Neuronal stem cell (in vitro differentiated cells): ENCODE data around the gene HOXB8.

Experiments
- DNase-seq: peaks from one replicate; pipeline ENCODE4 v3.0.0-alpha.2; 2013; ENCODE audit warnings: low spot score
- H2AFZ ChIP-seq: one replicate; pipeline ENCODE4 v1.6.1; 2013; ENCODE audit warnings: mild to moderate bottlenecking, low read length, inconsistent platforms
- H2AK5ac ChIP-seq: 2 replicates; pipeline ENCODE4 v1.6.1; 2013; ENCODE audit warnings: low read depth, mild to moderate bottlenecking, inconsistent platforms, low read length, moderate library complexity, mixed read lengths
- H2BK120ac ChIP-seq: 2 replicates; pipeline ENCODE4 v1.6.1; 2013; ENCODE audit warnings: low read depth, mild to moderate bottlenecking, inconsistent platforms, low read length, moderate library complexity, mixed read lengths
- H2BK12ac ChIP-seq: one replicate; pipeline ENCODE4 v1.6.1; 2013; ENCODE audit warnings: low read length, inconsistent platforms
- H2BK15ac ChIP-seq: 2 replicates; pipeline ENCODE4 v1.6.1; 2013; ENCODE audit warnings: mild to moderate bottlenecking, low read length, inconsistent platforms, mixed read lengths
- H2BK5ac ChIP-seq: one replicate; pipeline ENCODE4 v1.6.1; 2013; ENCODE audit warnings: inconsistent platforms, mild to moderate bottlenecking, low read length, moderate library complexity
- H3K14ac ChIP-seq: one replicate; pipeline ENCODE4 v1.6.1; 2013; ENCODE audit warnings: low read length, inconsistent platforms
- H3K18ac ChIP-seq: 2 replicates; pipeline ENCODE4 v1.6.1; 2013; ENCODE audit warnings: low read length, inconsistent platforms
- H3K23ac ChIP-seq: 2 replicates; pipeline ENCODE4 v1.6.1; 2013; ENCODE audit warnings: low read depth, mild to moderate bottlenecking, mixed read lengths, low read length, inconsistent platforms; ENCODE audit not compliant: poor library complexity
- H3K27ac ChIP-seq: replicated peaks from 3 replicates; pipeline ENCODE4 v1.5.1; 2013; ENCODE audit warnings: low read length, inconsistent platforms
- H3K27me3 ChIP-seq, 3 experiments: 2 replicates each; pipeline ENCODE4 v1.6.1; 2013; ENCODE audit warnings: low read length in 3 of 3, mild to moderate bottlenecking in 2 of 3, inconsistent platforms in 1 of 3, low read depth in 1 of 3, mixed read lengths in 1 of 3, moderate library complexity in 1 of 3; ENCODE audit not compliant: control insufficient read depth in 3 of 3, insufficient read depth in 3 of 3
- H3K36me3 ChIP-seq, 2 donors: replicated peaks in 1 of 2; 2 replicates each; pipeline ENCODE4 v1.6.1; 2013; ENCODE audit warnings: low read length in 2 of 2; ENCODE audit not compliant: control insufficient read depth in 2 of 2, insufficient read depth in 2 of 2
- H3K4ac ChIP-seq: 2 replicates; pipeline ENCODE4 v1.6.1; 2013; ENCODE audit warnings: inconsistent platforms, mild to moderate bottlenecking, low read length, moderate library complexity
- H3K4me1 ChIP-seq, 2 donors: 1 replicate in 1 of 2; 2 replicates in 1 of 2; pipeline ENCODE4 v1.6.1; 2013; ENCODE audit warnings: low read length in 2 of 2, low read depth in 1 of 2; ENCODE audit not compliant: control insufficient read depth in 2 of 2, insufficient read depth in 1 of 2
- H3K4me2 ChIP-seq: one replicate; pipeline ENCODE4 v1.6.1; 2013; ENCODE audit warnings: mild to moderate bottlenecking, low read length, inconsistent platforms; ENCODE audit not compliant: insufficient read depth, poor library complexity, severe bottlenecking
- H3K4me3 ChIP-seq, 2 donors: 2 replicates each; pipeline ENCODE4 v1.5.1; 2013; ENCODE audit warnings: low read length in 2 of 2, mild to moderate bottlenecking in 2 of 2, inconsistent platforms in 1 of 2, moderate library complexity in 1 of 2
- H3K79me1 ChIP-seq: one replicate; pipeline ENCODE4 v1.6.1; 2013; ENCODE audit warnings: low read depth, mild to moderate bottlenecking, inconsistent platforms, low read length, moderate library complexity
- H3K9ac ChIP-seq: one replicate; pipeline ENCODE4 v1.6.1; 2013; ENCODE audit warnings: mild to moderate bottlenecking, low read depth, low read length, inconsistent platforms; ENCODE audit not compliant: poor library complexity
- H3K9me3 ChIP-seq, 2 donors: replicated peaks in 1 of 2; 2 replicates each; pipeline versions ENCODE3 to v1.6.1; 2013; ENCODE audit warnings: low read length in 2 of 2, mild to moderate bottlenecking in 2 of 2, inconsistent platforms in 1 of 2, low read depth in 1 of 2, mixed read lengths in 1 of 2, moderate library complexity in 1 of 2; ENCODE audit not compliant: control insufficient read depth in 2 of 2, insufficient read depth in 1 of 2
- H4K8ac ChIP-seq: one replicate; pipeline ENCODE4 v1.6.1; 2013; ENCODE audit warnings: low read depth, mild to moderate bottlenecking, inconsistent platforms, low read length, moderate library complexity
- H4K91ac ChIP-seq: one replicate; pipeline ENCODE4 v1.6.1; 2013; ENCODE audit warnings: low read length, low read depth, mild to moderate bottlenecking, inconsistent platforms; ENCODE audit not compliant: poor library complexity
- WGBS, 2 donors: extraction: QIAGEN DNeasy Blood & Tissue Kit; methylation state at CpG; one replicate each; pipeline ENCODE4 v1.1.7; 2013; ENCODE audit warnings: missing lambda C conversion rate in 2 of 2, mixed read lengths in 1 of 2; ENCODE audit not compliant: insufficient read length in 2 of 2, insufficient replicate concordance in 1 of 2; ENCODE audit errors: extremely low coverage in 2 of 2; 5-methylcytosine and 5-hydroxymethylcytosine counted together

HOXB8 gene

DNA sequence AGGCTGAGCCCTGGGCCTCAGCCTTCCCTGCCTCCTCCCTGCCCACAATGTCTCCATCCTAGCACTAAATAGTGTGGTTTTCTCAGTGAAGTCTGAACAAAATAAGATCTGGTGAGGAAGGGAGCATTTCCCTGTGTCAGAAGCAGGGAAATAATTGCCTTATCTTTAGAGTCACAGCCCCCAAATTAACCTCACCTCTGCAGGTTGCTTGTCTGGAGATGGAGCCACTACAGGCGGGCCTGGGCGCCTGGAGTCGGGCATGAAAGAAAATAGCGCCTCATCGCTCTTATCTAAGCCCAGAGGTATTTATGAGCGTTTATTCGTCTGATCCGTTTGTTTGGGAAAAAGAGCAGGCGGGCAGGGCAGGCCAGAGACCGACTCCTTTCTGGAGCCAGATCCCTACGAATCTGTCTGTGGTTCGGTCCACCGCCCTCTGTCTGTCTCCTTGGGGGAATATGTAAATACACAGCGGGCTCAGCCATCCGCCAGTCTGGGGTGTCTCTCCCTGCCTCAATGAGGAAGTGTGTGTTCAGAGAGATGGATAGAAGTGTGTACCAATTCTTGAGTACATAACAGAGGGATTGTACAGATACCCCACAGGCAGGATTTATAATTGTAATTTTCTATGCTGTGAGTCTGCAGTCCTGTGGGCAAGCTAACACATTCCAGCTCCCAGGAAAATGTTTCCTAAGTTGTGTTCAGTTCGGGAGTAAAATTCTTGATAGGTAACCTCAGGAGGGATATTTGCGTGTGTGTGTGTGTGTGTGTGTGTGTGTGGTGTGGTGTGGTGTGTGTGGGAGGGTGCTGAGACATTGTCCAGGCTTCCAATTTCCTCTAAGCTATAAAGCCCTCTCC, 14.6 kb downstream of the HOXB8 start:
- no peaks in the 10 kb centered on the region for H3K4me1 ChIP-seq
- H2BK5ac ChIP-seq: no peak overlapping the region
- no peaks in the 10 kb centered on the region for H3K36me3 ChIP-seq
- H3K27ac ChIP-seq: no peak overlapping the region
- no peak overlapping the region for H2BK120ac ChIP-seq
- no peak overlapping the region for H3K23ac ChIP-seq
- H4K8ac ChIP-seq: no peak overlapping the region
- H3K9ac ChIP-seq: no peak overlapping the region
- no peak overlapping the region for H3K14ac ChIP-seq
- WGBS, 2 donors: no CpG with 5 or more reads among the region's 17 CpGs
- H3K4me2 ChIP-seq: no peak overlapping the region
- peaks cover 74 to 100% (median 100%) of the 10 kb centered on the region in 3 experiments for H3K27me3 ChIP-seq
- no peak overlapping the region for H2AK5ac ChIP-seq
- no peaks in the 10 kb centered on the region for H3K79me1 ChIP-seq
- H3K4ac ChIP-seq: no peak overlapping the region
- H2BK12ac ChIP-seq: no peak overlapping the region
- H2BK15ac ChIP-seq: no peak overlapping the region
- no peak overlapping the region for H3K18ac ChIP-seq
- H3K4me3 ChIP-seq: no peak overlapping the region
- peaks cover 4 to 6% of the 10 kb centered on the region in 2 donors for H3K9me3 ChIP-seq
- H2AFZ ChIP-seq: no peak overlapping the region
- DNase-seq: no peak
- no peak overlapping the region for H4K91ac ChIP-seq

DNA sequence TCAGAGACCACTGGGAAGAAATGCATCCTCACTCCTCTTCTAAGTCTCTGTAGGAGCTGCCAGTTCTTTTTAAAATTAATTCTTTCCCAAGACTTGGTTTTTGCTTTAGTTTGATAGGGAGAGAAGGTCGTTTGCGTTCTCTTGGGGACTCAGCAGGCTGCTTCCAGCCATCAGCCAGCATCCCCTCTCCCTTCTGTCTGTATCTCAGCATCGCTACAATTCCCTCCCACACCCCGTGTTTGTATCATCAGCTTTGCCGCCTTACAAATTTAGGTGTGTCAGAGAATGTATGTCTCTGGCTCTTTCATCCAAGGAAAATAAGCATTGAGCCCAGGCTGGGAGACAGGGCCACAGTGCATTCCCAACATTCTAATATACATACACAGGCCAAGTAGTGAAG, 15.7 kb downstream of the HOXB8 start:
- no peaks in the 10 kb centered on the region for H3K36me3 ChIP-seq
- H2BK5ac ChIP-seq: no peak overlapping the region
- H2AK5ac ChIP-seq: no peak overlapping the region
- no peak overlapping the region for H2BK12ac ChIP-seq
- no peak overlapping the region for H3K23ac ChIP-seq
- no peaks in the 10 kb centered on the region for H3K4me1 ChIP-seq
- H2AFZ ChIP-seq: no peak overlapping the region
- H3K79me1 ChIP-seq: no peaks in the 10 kb centered on the region
- no peak overlapping the region for H3K14ac ChIP-seq
- H3K4me3 ChIP-seq: no peak overlapping the region
- H4K8ac ChIP-seq: no peak overlapping the region
- no peak overlapping the region for H3K27ac ChIP-seq
- no peak overlapping the region for H2BK120ac ChIP-seq
- WGBS, 2 donors: no CpG with 5 or more reads among the region's 5 CpGs
- peaks cover 0 to 6% of the 10 kb centered on the region in 2 donors for H3K9me3 ChIP-seq
- H3K27me3 ChIP-seq: peaks cover 78 to 100% (median 100%) of the 10 kb centered on the region in 3 experiments
- no peak overlapping the region for H3K4me2 ChIP-seq
- H3K4ac ChIP-seq: no peak overlapping the region
- no peak overlapping the region for H4K91ac ChIP-seq
- no peak overlapping the region for H3K9ac ChIP-seq
- DNase-seq: no peak
- H3K18ac ChIP-seq: no peak overlapping the region
- no peak overlapping the region for H2BK15ac ChIP-seq

DNA sequence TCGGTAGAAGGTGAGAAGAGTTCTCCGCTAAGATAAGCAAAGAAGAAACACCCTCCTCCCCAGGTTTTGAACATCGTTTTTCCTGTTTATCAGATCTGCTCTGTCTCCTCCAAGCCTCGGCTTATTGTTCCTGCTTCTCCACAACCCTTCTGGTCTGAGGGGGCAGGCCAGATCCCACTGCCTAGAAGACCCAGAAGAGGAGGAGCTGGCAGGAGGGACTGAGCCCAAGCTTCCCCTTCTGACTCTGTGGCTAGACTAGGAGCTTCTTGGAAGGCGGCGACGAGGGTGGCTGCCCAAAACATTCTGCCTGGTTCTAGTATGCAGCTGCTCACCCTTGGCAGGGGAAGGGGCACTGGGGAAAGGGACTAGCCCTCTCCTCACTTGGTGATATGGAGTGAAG, 16.4 kb downstream of the HOXB8 start:
- Histone ChIP-seq H3K4me3 (no peak overlapping the region), H3K36me3 (no peaks in the 10 kb centered on the region), H3K4ac (no peak overlapping the region), H2AK5ac (no peak overlapping the region), H3K18ac (no peak overlapping the region), H2AFZ (no peak overlapping the region), H4K91ac (no peak overlapping the region), H3K23ac (no peak overlapping the region), H3K79me1 (no peaks in the 10 kb centered on the region), H2BK12ac (no peak overlapping the region), H2BK15ac (no peak overlapping the region), H2BK5ac (no peak overlapping the region), H4K8ac (no peak overlapping the region), H3K4me1 (no peaks in the 10 kb centered on the region), H3K9ac (no peak overlapping the region), H3K27ac (no peak overlapping the region), H3K14ac (no peak overlapping the region), H3K9me3 (peaks cover 0 to 6% of the 10 kb centered on the region in 2 donors), H3K4me2 (no peak overlapping the region), H2BK120ac (no peak overlapping the region), H3K27me3 (peaks cover 76 to 100% (median 100%) of the 10 kb centered on the region in 3 experiments)
- WGBS, 2 donors: no CpG with 5 or more reads among the region's 7 CpGs
- DNase-seq: no peak

DNA sequence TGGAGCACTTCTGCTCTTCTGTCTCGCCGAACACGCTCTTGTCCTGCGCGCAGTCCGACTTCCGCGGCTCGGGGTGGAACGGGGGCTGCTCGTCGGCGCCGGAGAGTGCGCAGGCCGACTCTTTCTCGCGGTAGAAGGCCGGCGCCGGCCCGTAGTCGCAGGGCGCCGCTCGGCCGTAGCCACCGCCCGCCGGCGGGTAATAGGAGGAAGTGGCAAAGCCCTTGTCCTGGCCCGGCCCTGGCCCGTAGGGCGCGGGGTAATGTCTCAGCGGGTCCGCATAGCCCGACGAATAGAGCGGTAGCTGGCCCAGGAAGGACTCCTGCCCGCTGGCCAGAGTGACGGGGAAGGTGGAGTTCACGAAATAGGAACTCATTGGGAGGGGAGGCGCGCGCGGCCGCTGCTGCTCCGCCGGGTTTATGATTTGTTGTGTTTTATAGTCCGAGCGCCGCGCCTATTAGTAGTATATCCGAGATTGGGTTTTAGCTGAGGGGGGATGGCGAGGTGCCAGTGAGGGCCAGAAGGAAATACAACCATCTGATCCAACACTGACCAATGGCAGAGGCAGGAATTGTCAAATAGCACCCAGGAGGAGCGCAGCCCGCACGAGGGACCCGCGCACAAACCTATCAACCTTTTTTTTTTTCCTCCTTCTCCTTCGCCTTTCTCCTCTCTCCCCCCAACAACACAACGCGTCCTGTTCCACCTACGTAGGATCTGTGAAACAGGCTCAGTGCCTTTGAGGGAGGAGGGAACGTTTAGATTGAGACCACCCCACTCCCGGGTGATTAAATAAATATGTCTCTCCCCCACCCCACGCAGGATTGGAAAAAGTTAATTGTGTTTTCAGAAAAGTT, 17.1 kb downstream of the HOXB8 start:
- Histone ChIP-seq H3K27me3 (peaks cover 76 to 100% (median 100%) of the 10 kb centered on the region in 3 experiments), H3K4ac (no peak overlapping the region), H2BK120ac (no peak overlapping the region), H2AK5ac (no peak overlapping the region), H3K36me3 (no peaks in the 10 kb centered on the region), H3K27ac (no peak overlapping the region), H4K91ac (no peak overlapping the region), H3K14ac (no peak overlapping the region), H2AFZ (peak overlapping the region; percentile 17), H3K4me1 (no peaks in the 10 kb centered on the region), H3K4me3 (no peak overlapping the region), H2BK12ac (no peak overlapping the region), H3K18ac (no peak overlapping the region), H3K9me3 (peaks cover 0 to 4% of the 10 kb centered on the region in 2 donors), H3K4me2 (no peak overlapping the region), H3K79me1 (no peaks in the 10 kb centered on the region), H2BK15ac (no peak overlapping the region), H3K9ac (no peak overlapping the region), H3K23ac (peak overlapping the region; percentile 53), H2BK5ac (no peak overlapping the region), H4K8ac (no peak overlapping the region)
- no CpG with 5 or more reads among the region's 68 CpGs for WGBS, 2 donors
- DNase-seq: no peak
